ENCODE results near the gene NIT1.

NIT1 gene

GRCh38 chr1:161098210-161099068 lies 19.5 kb upstream of the NIT1 start, which contains the start of gene KLHDC9:
Gene KLHDC9 (plus strand): TSS chr1:161098361. CDS start chr1:161098536, 175 bp downstream.
- Mint-ChIP-seq H3K36me3 (ENCODE audit: low read depth) (peaks cover 21% of the 10 kb centered on the region), H3K4me1 (peaks cover 21% of the 10 kb centered on the region), H3K4me3 (peak within 1 kb of the TSS; percentile 91), H3K27ac (peak within 1 kb of the TSS; percentile 94), H3K27me3 (ENCODE audit: low read depth, poor library complexity) (peaks cover 22% of the 10 kb centered on the region), H3K9me3 (no peaks in the 10 kb centered on the region)
- peak; percentile 88 for DNase-seq
- TF ChIP-seq CTCF (IDR thresholded peaks at IDR 0.05): peak; percentile 2

- Mint-ChIP-seq H3K36me3 (ENCODE audit: low read depth) (peaks cover 24% of the 10 kb centered on the region), H3K4me1 (peaks cover 21% of the 10 kb centered on the region), H3K4me3 (peak overlapping the region; percentile 91), H3K9me3 (no peaks in the 10 kb centered on the region), H3K27ac (peak overlapping the region; percentile 2), H3K27me3 (ENCODE audit: low read depth, poor library complexity) (peaks cover 16% of the 10 kb centered on the region)
- DNase-seq: no peak
- TF ChIP-seq CTCF (IDR thresholded peaks at IDR 0.05): no peak
Observed at GRCh38 chr1:161099090-161099802, 18.7 kb upstream of the NIT1 start.

GRCh38 chr1:161100556-161100955 lies 17.3 kb upstream of the NIT1 start:
- Mint-ChIP-seq H3K27me3 (ENCODE audit: low read depth, poor library complexity) (peaks cover 12% of the 10 kb centered on the region), H3K9me3 (no peaks in the 10 kb centered on the region), H3K36me3 (ENCODE audit: low read depth) (peaks cover 25% of the 10 kb centered on the region), H3K4me3 (no peak overlapping the region), H3K4me1 (peaks cover 21% of the 10 kb centered on the region), H3K27ac (no peak overlapping the region)
- TF ChIP-seq CTCF (IDR thresholded peaks at IDR 0.05): no peak
- DNase-seq: no peak

- Mint-ChIP-seq H3K27ac (no peak overlapping the region), H3K4me3 (no peak overlapping the region), H3K36me3 (ENCODE audit: low read depth) (peaks cover 37% of the 10 kb centered on the region), H3K27me3 (ENCODE audit: low read depth, poor library complexity) (no peaks in the 10 kb centered on the region), H3K9me3 (no peaks in the 10 kb centered on the region), H3K4me1 (no peaks in the 10 kb centered on the region)
- TF ChIP-seq CTCF (IDR thresholded peaks at IDR 0.05): no peak
- no peak for DNase-seq
Observed at GRCh38 chr1:161106431-161106830, 11.5 kb upstream of the NIT1 start.

- H3K27ac Mint-ChIP-seq: no peak overlapping the region
- H3K27me3 Mint-ChIP-seq (ENCODE audit: low read depth, poor library complexity): no peaks in the 10 kb centered on the region
- no peak for DNase-seq
- no peak overlapping the region for H3K4me3 Mint-ChIP-seq
- no peaks in the 10 kb centered on the region for H3K9me3 Mint-ChIP-seq
- no peak for TF ChIP-seq CTCF (IDR thresholded peaks at IDR 0.05)
- H3K4me1 Mint-ChIP-seq: peaks cover 13% of the 10 kb centered on the region
- peaks cover 24% of the 10 kb centered on the region for H3K36me3 Mint-ChIP-seq (ENCODE audit: low read depth)
Observed at GRCh38 chr1:161111117-161111516, 6.8 kb upstream of the NIT1 start.

Data from nephron progenitor cell (in vitro differentiated cells).